ENCODE results near the gene UGGT1. TPM values are rescaled to one million over a fixed set of nuclear protein-coding genes. Genes with fewer than 3 reads are reported as not detected.

The UGGT1 gene
- total and polyA plus RNA-seq, 9 of the 15 experiments (the other 6 are each of a cell fraction or from before 2014, with no cell fraction given), result 5.1 to 56.4 (median 37.9) TPM

DNA sequence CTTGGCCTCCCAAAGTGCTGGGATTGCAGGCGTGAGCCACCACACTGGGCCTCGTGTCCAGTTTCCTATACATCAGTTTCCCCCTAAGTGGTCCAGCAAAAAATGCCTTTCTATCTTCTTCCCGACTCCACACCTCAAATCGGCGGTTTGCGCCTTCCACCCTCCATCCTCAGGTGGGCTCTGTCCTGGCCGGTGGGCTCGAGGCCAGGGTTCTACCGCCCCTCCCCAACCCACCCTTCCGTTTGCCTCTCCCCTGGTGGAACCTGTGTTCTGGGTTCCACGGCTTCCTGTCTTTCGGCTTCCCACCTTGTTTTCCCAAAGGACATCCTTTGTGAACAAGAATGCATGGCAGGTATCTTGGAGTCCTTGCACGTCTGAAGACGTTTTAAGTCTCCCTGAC, 123.3 kb downstream of the UGGT1 start (continued):
- TF ChIP-seq, protein P1, sequence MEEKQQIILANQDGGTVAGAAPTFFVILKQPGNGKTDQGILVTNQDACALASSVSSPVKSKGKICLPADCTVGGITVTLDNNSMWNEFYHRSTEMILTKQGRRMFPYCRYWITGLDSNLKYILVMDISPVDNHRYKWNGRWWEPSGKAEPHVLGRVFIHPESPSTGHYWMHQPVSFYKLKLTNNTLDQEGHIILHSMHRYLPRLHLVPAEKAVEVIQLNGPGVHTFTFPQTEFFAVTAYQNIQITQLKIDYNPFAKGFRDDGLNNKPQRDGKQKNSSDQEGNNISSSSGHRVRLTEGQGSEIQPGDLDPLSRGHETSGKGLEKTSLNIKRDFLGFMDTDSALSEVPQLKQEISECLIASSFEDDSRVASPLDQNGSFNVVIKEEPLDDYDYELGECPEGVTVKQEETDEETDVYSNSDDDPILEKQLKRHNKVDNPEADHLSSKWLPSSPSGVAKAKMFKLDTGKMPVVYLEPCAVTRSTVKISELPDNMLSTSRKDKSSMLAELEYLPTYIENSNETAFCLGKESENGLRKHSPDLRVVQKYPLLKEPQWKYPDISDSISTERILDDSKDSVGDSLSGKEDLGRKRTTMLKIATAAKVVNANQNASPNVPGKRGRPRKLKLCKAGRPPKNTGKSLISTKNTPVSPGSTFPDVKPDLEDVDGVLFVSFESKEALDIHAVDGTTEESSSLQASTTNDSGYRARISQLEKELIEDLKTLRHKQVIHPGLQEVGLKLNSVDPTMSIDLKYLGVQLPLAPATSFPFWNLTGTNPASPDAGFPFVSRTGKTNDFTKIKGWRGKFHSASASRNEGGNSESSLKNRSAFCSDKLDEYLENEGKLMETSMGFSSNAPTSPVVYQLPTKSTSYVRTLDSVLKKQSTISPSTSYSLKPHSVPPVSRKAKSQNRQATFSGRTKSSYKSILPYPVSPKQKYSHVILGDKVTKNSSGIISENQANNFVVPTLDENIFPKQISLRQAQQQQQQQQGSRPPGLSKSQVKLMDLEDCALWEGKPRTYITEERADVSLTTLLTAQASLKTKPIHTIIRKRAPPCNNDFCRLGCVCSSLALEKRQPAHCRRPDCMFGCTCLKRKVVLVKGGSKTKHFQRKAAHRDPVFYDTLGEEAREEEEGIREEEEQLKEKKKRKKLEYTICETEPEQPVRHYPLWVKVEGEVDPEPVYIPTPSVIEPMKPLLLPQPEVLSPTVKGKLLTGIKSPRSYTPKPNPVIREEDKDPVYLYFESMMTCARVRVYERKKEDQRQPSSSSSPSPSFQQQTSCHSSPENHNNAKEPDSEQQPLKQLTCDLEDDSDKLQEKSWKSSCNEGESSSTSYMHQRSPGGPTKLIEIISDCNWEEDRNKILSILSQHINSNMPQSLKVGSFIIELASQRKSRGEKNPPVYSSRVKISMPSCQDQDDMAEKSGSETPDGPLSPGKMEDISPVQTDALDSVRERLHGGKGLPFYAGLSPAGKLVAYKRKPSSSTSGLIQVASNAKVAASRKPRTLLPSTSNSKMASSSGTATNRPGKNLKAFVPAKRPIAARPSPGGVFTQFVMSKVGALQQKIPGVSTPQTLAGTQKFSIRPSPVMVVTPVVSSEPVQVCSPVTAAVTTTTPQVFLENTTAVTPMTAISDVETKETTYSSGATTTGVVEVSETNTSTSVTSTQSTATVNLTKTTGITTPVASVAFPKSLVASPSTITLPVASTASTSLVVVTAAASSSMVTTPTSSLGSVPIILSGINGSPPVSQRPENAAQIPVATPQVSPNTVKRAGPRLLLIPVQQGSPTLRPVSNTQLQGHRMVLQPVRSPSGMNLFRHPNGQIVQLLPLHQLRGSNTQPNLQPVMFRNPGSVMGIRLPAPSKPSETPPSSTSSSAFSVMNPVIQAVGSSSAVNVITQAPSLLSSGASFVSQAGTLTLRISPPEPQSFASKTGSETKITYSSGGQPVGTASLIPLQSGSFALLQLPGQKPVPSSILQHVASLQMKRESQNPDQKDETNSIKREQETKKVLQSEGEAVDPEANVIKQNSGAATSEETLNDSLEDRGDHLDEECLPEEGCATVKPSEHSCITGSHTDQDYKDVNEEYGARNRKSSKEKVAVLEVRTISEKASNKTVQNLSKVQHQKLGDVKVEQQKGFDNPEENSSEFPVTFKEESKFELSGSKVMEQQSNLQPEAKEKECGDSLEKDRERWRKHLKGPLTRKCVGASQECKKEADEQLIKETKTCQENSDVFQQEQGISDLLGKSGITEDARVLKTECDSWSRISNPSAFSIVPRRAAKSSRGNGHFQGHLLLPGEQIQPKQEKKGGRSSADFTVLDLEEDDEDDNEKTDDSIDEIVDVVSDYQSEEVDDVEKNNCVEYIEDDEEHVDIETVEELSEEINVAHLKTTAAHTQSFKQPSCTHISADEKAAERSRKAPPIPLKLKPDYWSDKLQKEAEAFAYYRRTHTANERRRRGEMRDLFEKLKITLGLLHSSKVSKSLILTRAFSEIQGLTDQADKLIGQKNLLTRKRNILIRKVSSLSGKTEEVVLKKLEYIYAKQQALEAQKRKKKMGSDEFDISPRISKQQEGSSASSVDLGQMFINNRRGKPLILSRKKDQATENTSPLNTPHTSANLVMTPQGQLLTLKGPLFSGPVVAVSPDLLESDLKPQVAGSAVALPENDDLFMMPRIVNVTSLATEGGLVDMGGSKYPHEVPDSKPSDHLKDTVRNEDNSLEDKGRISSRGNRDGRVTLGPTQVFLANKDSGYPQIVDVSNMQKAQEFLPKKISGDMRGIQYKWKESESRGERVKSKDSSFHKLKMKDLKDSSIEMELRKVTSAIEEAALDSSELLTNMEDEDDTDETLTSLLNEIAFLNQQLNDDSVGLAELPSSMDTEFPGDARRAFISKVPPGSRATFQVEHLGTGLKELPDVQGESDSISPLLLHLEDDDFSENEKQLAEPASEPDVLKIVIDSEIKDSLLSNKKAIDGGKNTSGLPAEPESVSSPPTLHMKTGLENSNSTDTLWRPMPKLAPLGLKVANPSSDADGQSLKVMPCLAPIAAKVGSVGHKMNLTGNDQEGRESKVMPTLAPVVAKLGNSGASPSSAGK (IDR thresholded peaks at IDR 0.05), result no peak
- no peak for TF ChIP-seq TBP (optimal IDR thresholded peaks at IDR 0.05; ENCODE audit: low read depth, low read length)
- no peak for TF ChIP-seq MTA1 (IDR thresholded peaks at IDR 0.05; ENCODE audit: borderline replicate concordance)
- TF ChIP-seq, protein P2, sequence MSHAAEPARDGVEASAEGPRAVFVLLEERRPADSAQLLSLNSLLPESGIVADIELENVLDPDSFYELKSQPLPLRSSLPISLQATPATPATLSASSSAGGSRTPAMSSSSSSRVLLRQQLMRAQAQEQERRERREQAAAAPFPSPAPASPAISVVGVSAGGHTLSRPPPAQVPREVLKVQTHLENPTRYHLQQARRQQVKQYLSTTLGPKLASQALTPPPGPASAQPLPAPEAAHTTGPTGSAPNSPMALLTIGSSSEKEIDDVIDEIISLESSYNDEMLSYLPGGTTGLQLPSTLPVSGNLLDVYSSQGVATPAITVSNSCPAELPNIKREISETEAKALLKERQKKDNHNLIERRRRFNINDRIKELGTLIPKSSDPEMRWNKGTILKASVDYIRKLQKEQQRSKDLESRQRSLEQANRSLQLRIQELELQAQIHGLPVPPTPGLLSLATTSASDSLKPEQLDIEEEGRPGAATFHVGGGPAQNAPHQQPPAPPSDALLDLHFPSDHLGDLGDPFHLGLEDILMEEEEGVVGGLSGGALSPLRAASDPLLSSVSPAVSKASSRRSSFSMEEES (CRISPR knock-in tag; IDR thresholded peaks at IDR 0.05), result no peak
- TF ChIP-seq, protein P3, sequence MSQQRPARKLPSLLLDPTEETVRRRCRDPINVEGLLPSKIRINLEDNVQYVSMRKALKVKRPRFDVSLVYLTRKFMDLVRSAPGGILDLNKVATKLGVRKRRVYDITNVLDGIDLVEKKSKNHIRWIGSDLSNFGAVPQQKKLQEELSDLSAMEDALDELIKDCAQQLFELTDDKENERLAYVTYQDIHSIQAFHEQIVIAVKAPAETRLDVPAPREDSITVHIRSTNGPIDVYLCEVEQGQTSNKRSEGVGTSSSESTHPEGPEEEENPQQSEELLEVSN (IDR thresholded peaks at IDR 0.05; ENCODE audit: borderline replicate concordance in 1 of 2, extremely low read depth in 1 of 2, insufficient read depth in 1 of 2, insufficient read length in 1 of 2, low read depth in 1 of 2, low read length in 1 of 2, poor library complexity in 1 of 2, severe bottlenecking in 1 of 2), result no peak
